NT2/D1 (cell line): ENCODE results near the gene ZBTB20.

ENCODE experiments used
- DNase-seq: peaks from one replicate; pipeline ENCODE4 v3.0.0-alpha.2; 2011; ENCODE audit warnings: low read depth, low spot score
- H3K27me3 ChIP-seq: 2 replicates; pipeline ENCODE4 v1.6.0; 2011; ENCODE audit warnings: mild to moderate bottlenecking; ENCODE audit not compliant: insufficient read length, insufficient read depth
- H3K36me3 ChIP-seq: 2 replicates; pipeline ENCODE4 v1.6.1; 2011; ENCODE audit warnings: mild to moderate bottlenecking, low read length, mixed read lengths; ENCODE audit not compliant: insufficient read depth, insufficient read length
- H3K4me1 ChIP-seq: 2 replicates; pipeline ENCODE4 v1.5.1; 2011; ENCODE audit not compliant: insufficient read depth, insufficient read length
- H3K4me3 ChIP-seq: 2 replicates; pipeline ENCODE4 v1.5.1; 2011; ENCODE audit warnings: low read depth; ENCODE audit not compliant: insufficient read length
- H3K9ac ChIP-seq: 2 replicates; pipeline ENCODE4 v1.6.0; 2011; ENCODE audit warnings: low read depth; ENCODE audit not compliant: insufficient read length
- H3K9me3 ChIP-seq: 2 replicates; pipeline ENCODE4 v1.5.1; 2011; ENCODE audit warnings: mild to moderate bottlenecking, low read length; ENCODE audit not compliant: insufficient read depth
- SUZ12 ChIP-seq: IDR thresholded peaks from 2 replicates; pipeline ENCODE4 v1.6.1; 2011; ENCODE audit not compliant: insufficient read length, insufficient read depth; ENCODE audit errors: extremely low read depth
- YY1 ChIP-seq: IDR thresholded peaks from 2 replicates; pipeline ENCODE4 v1.6.1; 2011; ENCODE audit not compliant: insufficient read length, insufficient read depth
- ZNF274 ChIP-seq: IDR thresholded peaks from 2 replicates; pipeline ENCODE4 v1.6.1; 2011; ENCODE audit warnings: mild to moderate bottlenecking, low read depth, low read length

The ZBTB20 gene

GRCh38 chr3:114417675-114418074 lies 729.4 kb downstream of the ZBTB20 start:
- no peak overlapping the region for H3K9ac ChIP-seq
- no peaks in the 10 kb centered on the region for H3K9me3 ChIP-seq
- H3K4me3 ChIP-seq = no peak overlapping the region
- TF ChIP-seq ZNF274 (no peak), SUZ12 (no peak), YY1 (no peak)
- H3K36me3 ChIP-seq = no peaks in the 10 kb centered on the region
- no peak for DNase-seq
- no peaks in the 10 kb centered on the region for H3K4me1 ChIP-seq
- H3K27me3 ChIP-seq = no peaks in the 10 kb centered on the region

- no peak overlapping the region for H3K9ac ChIP-seq
- H3K9me3 ChIP-seq = no peaks in the 10 kb centered on the region
- H3K4me3 ChIP-seq = no peak overlapping the region
- no peaks in the 10 kb centered on the region for H3K27me3 ChIP-seq
- DNase-seq = no peak
- TF ChIP-seq SUZ12 (no peak), YY1 (no peak), ZNF274 (no peak)
- no peaks in the 10 kb centered on the region for H3K36me3 ChIP-seq
- no peaks in the 10 kb centered on the region for H3K4me1 ChIP-seq
Observed at GRCh38 chr3:114417265-114417664, 729.8 kb downstream of the ZBTB20 start.

GRCh38 chr3:114411811-114412803 lies 735.0 kb downstream of the ZBTB20 start:
- no peak overlapping the region for H3K4me3 ChIP-seq
- H3K4me1 ChIP-seq = no peaks in the 10 kb centered on the region
- H3K9ac ChIP-seq = no peak overlapping the region
- no peaks in the 10 kb centered on the region for H3K27me3 ChIP-seq
- no peaks in the 10 kb centered on the region for H3K9me3 ChIP-seq
- H3K36me3 ChIP-seq = no peaks in the 10 kb centered on the region
- TF ChIP-seq ZNF274 (no peak), SUZ12 (no peak), YY1 (no peak)
- no peak for DNase-seq

GRCh38 chr3:114411190-114411668 lies 735.9 kb downstream of the ZBTB20 start:
- Histone ChIP-seq H3K9me3 (no peaks in the 10 kb centered on the region), H3K27me3 (no peaks in the 10 kb centered on the region), H3K36me3 (no peaks in the 10 kb centered on the region), H3K9ac (no peak overlapping the region), H3K4me1 (no peaks in the 10 kb centered on the region), H3K4me3 (no peak overlapping the region)
- no peak for TF ChIP-seq ZNF274
- TF ChIP-seq SUZ12 = no peak
- no peak for TF ChIP-seq YY1
- DNase-seq = no peak

GRCh38 chr3:114408736-114409670 lies 738.1 kb downstream of the ZBTB20 start:
- TF ChIP-seq SUZ12 (no peak), ZNF274 (no peak), YY1 (no peak)
- DNase-seq = no peak
- no peaks in the 10 kb centered on the region for H3K27me3 ChIP-seq
- no peaks in the 10 kb centered on the region for H3K36me3 ChIP-seq
- no peak overlapping the region for H3K4me3 ChIP-seq
- H3K9me3 ChIP-seq = no peaks in the 10 kb centered on the region
- no peak overlapping the region for H3K9ac ChIP-seq
- H3K4me1 ChIP-seq = no peaks in the 10 kb centered on the region

GRCh38 chr3:114406922-114407321 lies 740.2 kb downstream of the ZBTB20 start:
- Histone ChIP-seq H3K4me1 (no peaks in the 10 kb centered on the region), H3K36me3 (no peaks in the 10 kb centered on the region), H3K9ac (no peak overlapping the region), H3K27me3 (no peaks in the 10 kb centered on the region), H3K9me3 (no peaks in the 10 kb centered on the region), H3K4me3 (no peak overlapping the region)
- DNase-seq = no peak
- TF ChIP-seq YY1 = no peak
- TF ChIP-seq SUZ12 = no peak
- TF ChIP-seq ZNF274 = no peak

GRCh38 chr3:114406286-114406685 lies 740.8 kb downstream of the ZBTB20 start:
- DNase-seq = no peak
- no peak overlapping the region for H3K4me3 ChIP-seq
- H3K36me3 ChIP-seq = no peaks in the 10 kb centered on the region
- no peak for TF ChIP-seq ZNF274
- no peak for TF ChIP-seq YY1
- no peak for TF ChIP-seq SUZ12
- H3K9me3 ChIP-seq = no peaks in the 10 kb centered on the region
- H3K9ac ChIP-seq = no peak overlapping the region
- no peaks in the 10 kb centered on the region for H3K27me3 ChIP-seq
- H3K4me1 ChIP-seq = no peaks in the 10 kb centered on the region
